ENCODE results near the gene MIPEP. TPM values are rescaled to one million over a fixed set of nuclear protein-coding genes. Genes with fewer than 3 reads are reported as not detected.
"Not testable (repeated sequence)": the region's sequence is repeated elsewhere in the genome, so short reads cannot be mapped to it uniquely, and the experiment has no call there.

Gene MIPEP
- total RNA-seq, 2 donors from 2014 or later: 7.8 to 14.8 TPM

- WGBS, 2 donors: 32 to 33% methylated on average over 15 of the region's 15 CpGs
- Histone ChIP-seq H3K27me3 (no peaks in the 10 kb centered on the region), H3K36me3 (replicated peaks in 1 of 2; ENCODE audit: insufficient read depth in 1 of 2, low read depth in 2 of 2) (peaks cover 0 to 3% of the 10 kb centered on the region in 2 donors), H3K4me1 (peaks cover 10% of the 10 kb centered on the region), H3K27ac (peak overlapping the region; percentile 63 to 94 (median 86)), H3K4me3 (no peak overlapping the region), H3K9me3 (no peaks in the 10 kb centered on the region)
- DNase-seq (no peak), ATAC-seq (peak; percentile 3)
- intact Hi-C loops (cut with DNase I): no loop called here
- TF ChIP-seq POLR2A (IDR thresholded peaks at IDR 0.05) (no peak), CTCF (IDR thresholded peaks at IDR 0.05) (peak in 2 of 7 experiments; percentile 1 to 4)
Observed at GRCh38 chr13:23889615-23890607, 711 bp upstream of the MIPEP start.

- intact Hi-C loops (cut with DNase I); H3K27me3 ChIP-seq; DNase-seq; H3K27ac ChIP-seq; ATAC-seq; H3K4me3 ChIP-seq; H3K9me3 ChIP-seq; H3K36me3 ChIP-seq (replicated peaks in 1 of 2; ENCODE audit: insufficient read depth in 1 of 2, low read depth in 2 of 2): not testable (repeated sequence)
- H3K4me1 ChIP-seq: peaks cover 30% of the 10 kb centered on the region
- 97 to 100% methylated on average over 3 of the region's 3 CpGs for WGBS, 2 donors
Observed at GRCh38 chr13:23884361-23884760, 4.8 kb downstream of the MIPEP start.

GRCh38 chr13:23883255-23883654, 5.9 kb downstream of the MIPEP start:
- no peak for ATAC-seq
- 93% methylated on average over 4 of the region's 4 CpGs for WGBS, 2 donors

GRCh38 chr13:23881402-23881800, 7.8 kb downstream of the MIPEP start:
- DNase-seq; H3K4me3 ChIP-seq; H3K36me3 ChIP-seq (replicated peaks in 1 of 2; ENCODE audit: insufficient read depth in 1 of 2, low read depth in 2 of 2); H3K27me3 ChIP-seq; H3K9me3 ChIP-seq; intact Hi-C loops (cut with DNase I); ATAC-seq: not testable (repeated sequence)
- H3K27ac ChIP-seq: peak overlapping the region in 1 of 4 donors; percentile 36
- peaks cover 20% of the 10 kb centered on the region for H3K4me1 ChIP-seq
- 90 to 92% methylated on average over 8 of the region's 8 CpGs for WGBS, 2 donors

More at GRCh38 chr13:23883255-23883654, 5.9 kb downstream of the MIPEP start:
- no peak for DNase-seq
- peaks cover 0 to 5% of the 10 kb centered on the region in 2 donors for H3K36me3 ChIP-seq (replicated peaks in 1 of 2; ENCODE audit: insufficient read depth in 1 of 2, low read depth in 2 of 2)
- no peak overlapping the region for H3K27ac ChIP-seq
- peaks cover 28% of the 10 kb centered on the region for H3K4me1 ChIP-seq
- no peaks in the 10 kb centered on the region for H3K27me3 ChIP-seq
- TF ChIP-seq CTCF (IDR thresholded peaks at IDR 0.05) (no peak), POLR2A (IDR thresholded peaks at IDR 0.05) (no peak)
- intact Hi-C loops (cut with DNase I): no loop called here
- H3K9me3 ChIP-seq: no peaks in the 10 kb centered on the region
- no peak overlapping the region for H3K4me3 ChIP-seq

GRCh38 chr13:23880493-23881401, 8.5 kb downstream of the MIPEP start:
- ATAC-seq: peak; percentile 88
- intact Hi-C loops (cut with DNase I); H3K4me3 ChIP-seq; H3K36me3 ChIP-seq (replicated peaks in 1 of 2; ENCODE audit: insufficient read depth in 1 of 2, low read depth in 2 of 2); H3K9me3 ChIP-seq; H3K27me3 ChIP-seq: not testable (repeated sequence)
- 50 to 72% methylated on average over 8 to 15 of the region's 18 CpGs for WGBS, 2 donors
- H3K27ac ChIP-seq: peak overlapping the region in 2 of 4 donors; percentile 28 to 36
- peak; percentile 71 to 86 (median 83) for DNase-seq
- peaks cover 25% of the 10 kb centered on the region for H3K4me1 ChIP-seq

- H3K27me3 ChIP-seq: no peaks in the 10 kb centered on the region
- no peaks in the 10 kb centered on the region for H3K36me3 ChIP-seq (replicated peaks in 1 of 2; ENCODE audit: insufficient read depth in 1 of 2, low read depth in 2 of 2)
- 92% methylated on average over 4 of the region's 4 CpGs for WGBS, 2 donors
- intact Hi-C loops (cut with DNase I): loop anchor here (10.0 kb wide), 1 partner anchor 402 kb away; no protein-coding TSS in a partner anchor
- H3K27ac ChIP-seq: no peak overlapping the region
- DNase-seq: no peak
- TF ChIP-seq CTCF (IDR thresholded peaks at IDR 0.05): no peak
- no peak for TF ChIP-seq POLR2A (IDR thresholded peaks at IDR 0.05)
- H3K9me3 ChIP-seq: no peaks in the 10 kb centered on the region
- H3K4me1 ChIP-seq: peaks cover 25% of the 10 kb centered on the region
- ATAC-seq: no peak
- H3K4me3 ChIP-seq: no peak overlapping the region
Observed at GRCh38 chr13:23877286-23877685, 11.9 kb downstream of the MIPEP start.

Measured in body of pancreas (tissue), 4 donors.